NCI-H2171 treated with DMSO at 0.1 percent for 48 hours (cell line): ENCODE measurements around the gene RGS13.
A peak's percentile ranks its signal among the peaks of the same experiment; 100 is the strongest.

Experiments used
- DNase-seq: peaks from one replicate; lab custom pipeline; 2025; lab: John Stamatoyannopoulos, UW

RGS13 gene

GRCh38 chr1:192635939-192636338 lies at the start of gene RGS13:
Gene RGS13, plus strand, starts transcription at chr1:192636147. Its CDS starts 8,188 bp downstream, at chr1:192644335.
- no peak for DNase-seq

DNA sequence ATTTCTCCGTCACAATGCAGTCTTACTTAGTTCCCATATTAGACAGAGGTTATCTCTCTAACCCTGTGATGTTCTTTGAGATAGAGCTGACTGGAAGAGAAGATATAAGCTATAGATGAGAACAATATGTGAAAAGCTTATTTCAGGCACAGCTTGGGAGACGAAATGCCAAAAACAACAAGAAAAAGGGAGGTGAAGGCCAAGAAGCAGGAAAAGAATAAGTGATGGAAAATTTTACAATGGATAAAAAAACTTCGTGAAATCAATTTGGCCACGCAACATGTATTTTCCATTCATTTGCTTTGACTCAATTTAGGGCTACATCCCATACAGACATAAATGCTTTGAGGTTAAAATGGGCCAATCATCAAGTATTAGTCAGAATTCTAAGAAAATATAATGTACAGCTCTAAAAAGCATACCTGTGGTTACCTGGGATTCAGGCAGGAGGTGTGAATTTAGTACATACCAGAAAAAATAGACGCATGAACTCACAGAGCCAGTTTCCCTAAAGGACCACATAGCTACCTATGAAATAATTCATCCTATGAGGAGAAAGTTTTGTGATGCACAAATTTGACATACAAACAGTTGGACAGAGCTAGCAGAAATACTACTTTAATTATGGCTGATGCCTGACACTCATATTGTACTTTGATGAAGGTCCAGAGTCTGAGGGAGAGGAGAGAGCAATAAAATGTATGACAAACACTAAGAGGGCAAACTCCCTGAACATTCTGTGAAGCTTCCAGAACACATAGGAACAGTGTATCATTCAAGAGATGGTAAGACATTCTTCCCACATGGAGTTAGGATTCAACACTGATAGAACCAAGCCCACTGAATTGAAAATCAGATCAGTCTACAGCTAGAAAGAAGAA lies 48.3 kb upstream of the RGS13 start:
- no peak for DNase-seq

GRCh38 chr1:192588546-192588945 lies 47.4 kb upstream of the RGS13 start:
- DNase-seq = no peak

- no peak for DNase-seq
These were observed 46.1 kb upstream of the RGS13 start for GRCh38 chr1:192589813-192590212.

GRCh38 chr1:192592517-192592916 lies 43.4 kb upstream of the RGS13 start:
- no peak for DNase-seq

- no peak for DNase-seq
These were observed 42.8 kb upstream of the RGS13 start for GRCh38 chr1:192592981-192593708.

GRCh38 chr1:192595299-192595698 lies 40.6 kb upstream of the RGS13 start:
- DNase-seq = no peak

- no peak for DNase-seq
These were observed 37.4 kb upstream of the RGS13 start for GRCh38 chr1:192598589-192598988.

DNA sequence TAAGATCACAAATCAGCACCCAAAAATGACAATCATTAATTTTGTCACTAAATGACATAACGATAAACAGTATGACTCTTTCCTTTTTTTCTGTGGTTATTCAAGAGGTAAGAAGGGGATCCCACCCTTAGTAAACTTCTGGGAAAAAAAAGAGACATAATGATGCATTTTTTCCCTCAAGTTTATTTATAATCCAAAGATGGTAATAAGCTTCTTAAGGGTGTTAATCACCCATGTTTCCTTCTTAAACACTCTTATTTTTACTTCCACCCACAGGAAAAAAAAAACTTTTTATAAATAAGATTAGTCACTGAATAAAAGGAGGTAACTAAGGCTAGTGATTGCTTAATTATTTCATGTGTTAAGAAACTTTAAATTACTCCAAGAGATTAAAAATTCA lies 35.7 kb upstream of the RGS13 start:
- DNase-seq = no peak

DNA sequence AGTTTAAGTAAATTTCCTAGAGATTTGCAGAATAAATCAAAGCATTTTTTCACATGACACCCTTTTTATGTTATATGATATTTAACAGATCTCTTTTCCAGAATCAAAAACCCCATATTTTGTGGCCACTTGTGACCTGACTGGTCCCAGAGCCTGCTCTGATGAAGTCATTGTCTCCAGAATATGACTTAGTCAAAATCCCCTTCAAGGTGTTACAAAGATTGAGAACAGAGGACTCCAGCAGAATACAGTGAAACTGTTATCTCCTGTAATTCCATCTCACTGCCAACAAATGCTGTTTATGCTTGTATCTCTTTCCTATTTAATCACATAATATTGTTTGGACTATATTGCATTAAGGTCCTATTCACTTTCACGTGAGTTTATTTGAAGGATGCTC lies 34.8 kb upstream of the RGS13 start:
- DNase-seq = no peak

GRCh38 chr1:192601567-192601966 lies 34.4 kb upstream of the RGS13 start:
- DNase-seq = no peak

DNA sequence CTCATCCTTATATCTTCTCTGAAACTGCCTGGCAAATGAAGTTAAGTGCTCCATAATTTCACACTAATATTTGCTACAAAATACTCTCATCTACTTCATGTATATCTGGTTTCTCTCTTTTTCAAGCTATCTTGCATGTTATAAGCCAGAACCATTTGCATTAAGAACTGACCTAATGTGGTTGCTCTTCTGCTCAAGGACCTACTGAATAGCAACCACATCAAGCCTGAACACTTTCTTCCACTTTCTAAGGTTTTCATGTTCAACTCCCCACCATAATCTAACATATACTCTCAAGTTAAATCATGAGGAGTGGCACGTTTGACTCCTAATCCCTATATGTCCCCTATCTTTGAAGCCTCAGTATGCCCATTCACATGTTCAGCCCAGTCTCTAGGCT lies 33.2 kb upstream of the RGS13 start:
- DNase-seq = no peak

DNA sequence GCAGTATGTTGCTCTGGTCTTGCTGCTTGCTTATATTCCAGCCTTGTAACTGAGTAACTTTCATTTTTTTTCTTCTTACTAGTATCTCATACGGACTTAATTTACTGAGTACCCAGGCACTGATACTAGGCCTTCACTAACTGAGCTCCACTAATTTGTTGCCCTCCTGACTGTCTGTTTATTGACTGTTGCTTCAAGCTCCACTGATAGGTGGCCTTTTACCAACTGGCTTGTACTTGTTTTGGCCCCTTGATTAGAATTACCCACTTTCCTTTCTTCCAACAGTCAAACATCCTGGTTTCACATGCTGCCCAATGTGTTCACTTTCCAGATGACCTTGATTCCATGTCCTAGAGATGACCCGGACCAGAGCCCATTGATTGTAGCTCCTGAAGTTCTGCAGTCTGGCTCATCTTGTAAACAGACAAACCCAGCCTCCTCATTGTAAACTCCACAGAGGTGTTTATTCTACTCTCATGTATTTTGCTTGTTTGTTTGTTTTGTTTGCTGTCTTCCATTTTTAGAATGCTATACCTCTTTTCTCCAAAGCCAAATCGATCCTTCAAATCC lies 32.6 kb upstream of the RGS13 start:
- no peak for DNase-seq

DNA sequence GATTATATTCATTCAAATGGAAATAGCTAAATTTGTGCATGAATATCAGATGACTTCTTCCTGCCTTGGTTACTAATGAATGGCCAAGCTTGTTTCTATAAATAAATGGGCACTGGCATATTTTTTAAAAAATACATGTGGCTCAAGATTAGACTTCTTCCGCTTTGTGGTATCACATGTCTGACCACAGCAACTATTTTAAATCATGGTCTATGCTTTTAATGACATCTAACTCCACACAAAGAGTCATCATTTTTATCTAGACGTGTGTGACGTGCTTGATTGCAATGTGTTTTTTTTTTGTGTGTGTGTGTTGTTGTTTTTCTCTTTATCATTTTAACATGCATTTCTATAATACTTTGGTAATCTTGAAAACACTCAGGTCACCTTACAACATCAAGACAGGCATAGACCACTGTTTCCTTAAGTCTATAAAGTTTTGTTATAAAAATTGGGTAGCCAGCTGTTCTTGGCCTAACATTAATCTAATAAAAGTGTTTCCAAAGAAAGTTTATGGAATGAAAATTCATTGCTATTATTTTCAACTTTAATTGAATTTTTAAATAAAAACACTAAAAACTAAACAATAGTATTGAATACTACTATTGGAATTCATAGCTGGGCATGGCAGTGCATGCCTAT lies 30.8 kb upstream of the RGS13 start:
- no peak for DNase-seq

DNA sequence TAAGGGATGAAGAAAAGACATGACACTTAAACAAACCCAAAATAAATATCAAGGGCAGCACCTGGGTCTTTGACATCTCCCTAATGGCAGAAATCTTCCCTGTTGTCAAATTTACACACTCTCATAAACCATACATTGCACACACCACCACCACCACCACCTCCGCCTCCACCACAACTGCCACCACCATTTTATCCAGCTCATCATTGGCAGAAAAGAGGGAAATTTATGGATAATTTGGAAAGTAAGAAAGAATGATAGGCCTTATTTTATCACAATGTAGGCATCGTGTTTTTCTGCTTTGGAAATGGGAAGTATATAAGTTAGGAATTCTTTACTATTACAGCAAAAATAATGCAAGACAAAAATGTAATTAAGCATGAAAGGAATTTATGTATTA lies 27.3 kb upstream of the RGS13 start:
- DNase-seq = no peak

- no peak for DNase-seq
These were observed 26.6 kb upstream of the RGS13 start for GRCh38 chr1:192609110-192610079.

DNA sequence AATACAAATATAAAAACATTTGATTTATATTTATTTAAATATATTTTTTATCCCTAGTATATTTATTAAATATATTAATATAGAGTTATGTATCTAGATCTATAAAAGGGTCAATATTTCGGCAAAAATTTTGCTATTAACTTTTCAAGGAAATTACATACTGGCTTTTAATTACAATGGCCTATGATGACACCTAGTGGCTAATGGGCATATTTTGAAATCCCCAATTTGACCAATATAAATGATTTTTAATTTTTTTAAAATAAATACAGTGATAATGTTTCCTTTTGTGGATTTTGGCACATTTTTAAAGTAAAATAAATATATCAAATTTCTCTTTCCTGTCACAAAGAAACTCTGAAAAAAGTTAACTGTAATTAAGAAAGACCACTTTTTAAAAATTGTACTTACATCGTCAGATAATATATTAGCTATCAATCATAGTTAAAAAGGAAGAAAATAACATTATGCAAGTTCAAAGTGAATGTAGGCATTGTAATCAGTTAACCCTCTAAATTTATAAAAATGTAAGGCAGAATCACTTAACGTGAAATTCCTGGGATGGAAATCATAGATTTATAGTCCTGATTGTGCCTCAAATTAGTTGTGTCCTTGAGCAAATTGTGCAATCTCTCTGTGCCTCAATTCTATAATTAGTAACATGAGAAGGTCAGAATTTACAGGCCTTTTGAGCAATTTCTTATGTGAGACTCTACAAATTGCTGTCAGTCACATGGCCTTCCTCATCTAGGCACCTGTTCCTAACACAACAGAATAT lies 25.6 kb upstream of the RGS13 start:
- peak; percentile 31 for DNase-seq

GRCh38 chr1:192615055-192615454 lies 20.9 kb upstream of the RGS13 start:
- DNase-seq = no peak

- DNase-seq = no peak
These were observed 15.8 kb upstream of the RGS13 start for GRCh38 chr1:192620071-192620635.
